HEK293 (cell line): ENCODE data around the gene TNC.

Experiments
- CTCF ChIA-PET: fragments of 350-600 bp; formaldehyde crosslinking; extraction: SDS; loops from one replicate; lab custom pipeline; 2021; ENCODE audit warnings: antibody characterized with exemption; lab: Yijun Ruan, JAX
- POLR2A ChIA-PET: fragments of 300-600 bp; formaldehyde crosslinking; extraction: SDS; loops from one replicate; lab custom pipeline; 2020; ENCODE audit warnings: antibody characterized with exemption, inconsistent platforms; lab: Yijun Ruan, JAX
- H3K27ac ChIP-seq: fragments of 200-500 bp; sonication (Bioruptor generic); 2 replicates; pipeline ENCODE4 v1.5.1; 2014; ENCODE audit warnings: low read depth, low read length, control low read depth, inconsistent platforms; ENCODE audit errors: extremely low read depth
- H3K36me3 ChIP-seq, 2 experiments: fragments of 200-500 bp in 1 of 2; sonication (Bioruptor generic) in 1 of 2; 1 replicate in 1 of 2; 2 replicates in 1 of 2; pipeline ENCODE4 v1.5.1; 2014 to 2017; ENCODE audit warnings: inconsistent platforms in 2 of 2, low read length in 2 of 2; ENCODE audit not compliant: control insufficient read depth in 2 of 2, insufficient read depth in 1 of 2
- H3K4me1 ChIP-seq: fragments of 200-500 bp; sonication (Bioruptor generic); 2 replicates; pipeline ENCODE4 v1.5.1; 2014; ENCODE audit warnings: mild to moderate bottlenecking, low read length, inconsistent platforms; ENCODE audit not compliant: control insufficient read depth, insufficient read depth
- H3K4me3 ChIP-seq: 2 replicates; pipeline ENCODE4 v1.5.1; 2011; ENCODE audit warnings: low read depth, mild to moderate bottlenecking, control low read depth, low read length, moderate library complexity
- H3K9me3 ChIP-seq: fragments of 200-500 bp; sonication (Bioruptor generic); 2 replicates; pipeline ENCODE4 v1.5.1; 2014; ENCODE audit warnings: low read depth, low read length, inconsistent platforms; ENCODE audit not compliant: control insufficient read depth, insufficient read depth
- ZNF10 ChIP-seq: fragments of 450-650 bp; formaldehyde crosslinking; IDR thresholded peaks from 2 replicates; pipeline ENCODE4 v1.5.1; 2017; ENCODE audit warnings: missing biosample characterization, missing genetic modification characterization
- ZNF24 ChIP-seq: fragments of 450-650 bp; formaldehyde crosslinking; IDR thresholded peaks from 2 replicates; pipeline ENCODE4 v1.5.1; 2016; ENCODE audit warnings: missing biosample characterization, missing genetic modification characterization
- ZNF416 ChIP-seq: fragments of 450-650 bp; formaldehyde crosslinking; IDR thresholded peaks from 2 replicates; pipeline ENCODE4 v1.5.1; 2016; ENCODE audit warnings: missing biosample characterization, missing genetic modification characterization
- ZNF473 ChIP-seq: fragments of 450-650 bp; formaldehyde crosslinking; IDR thresholded peaks from 2 replicates; pipeline ENCODE4 v1.5.1; 2017; ENCODE audit warnings: missing biosample characterization, missing genetic modification characterization
- ZNF596 ChIP-seq: fragments of 450-650 bp; IDR thresholded peaks from 2 replicates; pipeline ENCODE4 v1.5.0; 2018; ENCODE audit warnings: missing biosample characterization, mild to moderate bottlenecking, missing genetic modification characterization, moderate library complexity
- ZNF600 ChIP-seq: fragments of 450-650 bp; formaldehyde crosslinking; IDR thresholded peaks from 2 replicates; pipeline ENCODE4 v1.5.1; 2016; ENCODE audit warnings: missing biosample characterization, missing genetic modification characterization
- ZNF629 ChIP-seq: fragments of 450-650 bp; formaldehyde crosslinking; IDR thresholded peaks from 2 replicates; pipeline ENCODE4 v1.5.1; 2017; ENCODE audit warnings: missing biosample characterization, missing genetic modification characterization
- ZNF654 ChIP-seq: fragments of 450-650 bp; formaldehyde crosslinking; IDR thresholded peaks from 2 replicates; pipeline ENCODE4 v1.5.1; 2016; ENCODE audit warnings: low read depth, missing biosample characterization, missing genetic modification characterization
- ZNF660 ChIP-seq: fragments of 450-650 bp; IDR thresholded peaks from 2 replicates; pipeline ENCODE4 v1.5.1; 2018; ENCODE audit warnings: missing biosample characterization, mild to moderate bottlenecking, missing genetic modification characterization
- ZNF791 ChIP-seq: fragments of 450-650 bp; formaldehyde crosslinking; IDR thresholded peaks from 2 replicates; pipeline ENCODE4 v1.5.1; 2016; ENCODE audit warnings: missing biosample characterization, missing genetic modification characterization
- TF ChIP-seq, protein P1 (sequence below): fragments of 450-650 bp; formaldehyde crosslinking; IDR thresholded peaks from 2 replicates; pipeline ENCODE4 v1.5.1; 2016; ENCODE audit warnings: missing biosample characterization, missing genetic modification characterization
- TF ChIP-seq, protein P2 (sequence below): fragments of 450-650 bp; formaldehyde crosslinking; IDR thresholded peaks from 2 replicates; pipeline ENCODE4 v1.5.1; 2016; ENCODE audit warnings: missing biosample characterization, missing genetic modification characterization, borderline replicate concordance
- TF ChIP-seq, protein P3 (sequence below): fragments of 450-650 bp; formaldehyde crosslinking; IDR thresholded peaks from 2 replicates; pipeline ENCODE4 v1.5.1; 2016; ENCODE audit warnings: missing biosample characterization, missing genetic modification characterization

The TNC gene

DNA sequence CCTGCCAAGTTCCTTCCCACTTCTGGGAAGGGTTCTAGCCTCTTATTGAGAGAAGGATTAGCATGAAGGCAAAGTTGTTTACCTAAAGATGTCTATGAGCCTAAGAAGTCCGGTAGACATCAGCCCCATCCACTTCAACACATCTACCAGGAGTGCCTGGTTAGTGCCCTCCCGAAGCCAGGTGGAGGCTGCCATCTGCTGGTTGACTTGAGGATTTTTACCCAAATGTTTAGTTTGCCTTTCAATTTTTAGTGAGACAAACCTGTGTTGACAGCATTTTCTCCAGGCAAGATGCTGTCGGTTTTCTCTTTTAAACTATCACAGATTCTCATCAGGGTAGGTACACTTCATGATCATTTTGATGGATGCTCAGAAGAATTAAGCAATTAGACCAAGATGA is 104.0 kb downstream of the TNC start:
- Histone ChIP-seq H3K36me3 (no peaks in the 10 kb centered on the region), H3K4me1 (peaks cover 3% of the 10 kb centered on the region; the same call in 1 of the 2 replicates), H3K27ac (no peak overlapping the region), H3K9me3 (no peaks in the 10 kb centered on the region), H3K4me3 (no peak overlapping the region)
- ChIA-PET POLR2A (interaction anchor here (0.7 kb wide), 1 partner anchor 79 kb away, joined by 3 read pairs; no protein-coding TSS in a partner anchor), CTCF (interaction anchor here (0.7 to 5.8 kb wide), 51 partner anchors 8 to 611 kb away, joined by 3 to 138 read pairs (median 5); partner anchors contain the start of genes TEX48 and TNC)
- TF ChIP-seq, protein P1, sequence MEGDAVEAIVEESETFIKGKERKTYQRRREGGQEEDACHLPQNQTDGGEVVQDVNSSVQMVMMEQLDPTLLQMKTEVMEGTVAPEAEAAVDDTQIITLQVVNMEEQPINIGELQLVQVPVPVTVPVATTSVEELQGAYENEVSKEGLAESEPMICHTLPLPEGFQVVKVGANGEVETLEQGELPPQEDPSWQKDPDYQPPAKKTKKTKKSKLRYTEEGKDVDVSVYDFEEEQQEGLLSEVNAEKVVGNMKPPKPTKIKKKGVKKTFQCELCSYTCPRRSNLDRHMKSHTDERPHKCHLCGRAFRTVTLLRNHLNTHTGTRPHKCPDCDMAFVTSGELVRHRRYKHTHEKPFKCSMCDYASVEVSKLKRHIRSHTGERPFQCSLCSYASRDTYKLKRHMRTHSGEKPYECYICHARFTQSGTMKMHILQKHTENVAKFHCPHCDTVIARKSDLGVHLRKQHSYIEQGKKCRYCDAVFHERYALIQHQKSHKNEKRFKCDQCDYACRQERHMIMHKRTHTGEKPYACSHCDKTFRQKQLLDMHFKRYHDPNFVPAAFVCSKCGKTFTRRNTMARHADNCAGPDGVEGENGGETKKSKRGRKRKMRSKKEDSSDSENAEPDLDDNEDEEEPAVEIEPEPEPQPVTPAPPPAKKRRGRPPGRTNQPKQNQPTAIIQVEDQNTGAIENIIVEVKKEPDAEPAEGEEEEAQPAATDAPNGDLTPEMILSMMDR (tag by site-specific recombination) = peak; percentile 61
- peak; percentile 80 for TF ChIP-seq ZNF654 (tag by site-specific recombination)
- no peak for TF ChIP-seq ZNF24 (tag by site-specific recombination)

DNA sequence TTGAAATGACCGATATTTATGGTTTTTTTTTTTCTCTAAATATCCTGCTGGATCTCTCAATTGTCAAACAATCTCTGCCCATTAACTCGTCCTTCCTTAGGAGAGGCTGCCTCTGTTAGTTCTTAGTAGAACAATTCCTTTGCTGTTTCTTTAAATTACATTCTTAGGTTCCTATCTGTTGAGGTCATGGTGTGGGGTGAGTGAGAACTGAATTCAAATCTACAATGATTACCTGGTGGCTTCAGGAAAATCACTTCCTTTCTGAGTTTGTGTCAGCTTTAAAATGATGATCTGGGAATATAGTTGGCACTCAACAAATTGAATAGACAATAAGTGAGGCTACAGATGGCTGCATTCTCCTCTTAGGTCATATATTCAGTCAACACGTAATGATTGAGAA is 105.5 kb downstream of the TNC start:
- no peak overlapping the region for H3K27ac ChIP-seq
- ChIA-PET CTCF (interaction anchor here (0.6 to 5.8 kb wide), 11 partner anchors 13 to 607 kb away, joined by 3 to 138 read pairs (median 7); partner anchors contain the start of gene TEX48), POLR2A (no interaction called here)
- peaks cover 3% of the 10 kb centered on the region for H3K4me1 ChIP-seq
- no peaks in the 10 kb centered on the region for H3K9me3 ChIP-seq
- no peaks in the 10 kb centered on the region for H3K36me3 ChIP-seq
- H3K4me3 ChIP-seq = no peak overlapping the region
- TF ChIP-seq ZNF596 (tag by site-specific recombination) = no peak
- no peak for TF ChIP-seq ZNF791 (tag by site-specific recombination)

DNA sequence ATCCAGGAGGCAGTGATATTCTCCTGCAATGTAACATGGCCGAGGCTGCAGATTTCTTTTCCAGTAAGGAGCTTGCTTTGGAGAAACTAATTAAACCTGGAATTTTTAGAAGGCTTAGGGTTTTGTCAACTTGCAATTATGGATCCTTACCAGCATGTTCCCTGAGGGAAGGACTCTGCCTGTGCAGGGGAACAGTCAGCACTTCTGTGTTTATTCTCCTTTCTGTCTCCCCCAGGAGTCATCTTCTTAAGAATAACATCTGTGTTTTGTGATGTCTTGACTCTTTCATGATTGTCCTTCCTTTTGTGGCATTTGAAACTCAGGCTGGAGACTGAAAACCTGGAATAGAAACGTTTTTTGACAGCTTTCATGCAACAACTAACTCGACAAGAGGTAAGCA is 107.1 kb downstream of the TNC start:
- CTCF ChIA-PET = interaction anchor here (0.7 to 5.8 kb wide), 7 partner anchors 83 to 605 kb away, joined by 3 to 138 read pairs (median 16); partner anchors contain the start of gene TEX48
- POLR2A ChIA-PET = no interaction called here
- peaks cover 3% of the 10 kb centered on the region for H3K4me1 ChIP-seq
- TF ChIP-seq, protein P2, sequence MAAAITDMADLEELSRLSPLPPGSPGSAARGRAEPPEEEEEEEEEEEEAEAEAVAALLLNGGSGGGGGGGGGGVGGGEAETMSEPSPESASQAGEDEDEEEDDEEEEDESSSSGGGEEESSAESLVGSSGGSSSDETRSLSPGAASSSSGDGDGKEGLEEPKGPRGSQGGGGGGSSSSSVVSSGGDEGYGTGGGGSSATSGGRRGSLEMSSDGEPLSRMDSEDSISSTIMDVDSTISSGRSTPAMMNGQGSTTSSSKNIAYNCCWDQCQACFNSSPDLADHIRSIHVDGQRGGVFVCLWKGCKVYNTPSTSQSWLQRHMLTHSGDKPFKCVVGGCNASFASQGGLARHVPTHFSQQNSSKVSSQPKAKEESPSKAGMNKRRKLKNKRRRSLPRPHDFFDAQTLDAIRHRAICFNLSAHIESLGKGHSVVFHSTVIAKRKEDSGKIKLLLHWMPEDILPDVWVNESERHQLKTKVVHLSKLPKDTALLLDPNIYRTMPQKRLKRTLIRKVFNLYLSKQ (tag by site-specific recombination) = no peak
- TF ChIP-seq ZNF473 = no peak
- TF ChIP-seq ZNF416 (tag by site-specific recombination) = no peak
- TF ChIP-seq, protein P3, sequence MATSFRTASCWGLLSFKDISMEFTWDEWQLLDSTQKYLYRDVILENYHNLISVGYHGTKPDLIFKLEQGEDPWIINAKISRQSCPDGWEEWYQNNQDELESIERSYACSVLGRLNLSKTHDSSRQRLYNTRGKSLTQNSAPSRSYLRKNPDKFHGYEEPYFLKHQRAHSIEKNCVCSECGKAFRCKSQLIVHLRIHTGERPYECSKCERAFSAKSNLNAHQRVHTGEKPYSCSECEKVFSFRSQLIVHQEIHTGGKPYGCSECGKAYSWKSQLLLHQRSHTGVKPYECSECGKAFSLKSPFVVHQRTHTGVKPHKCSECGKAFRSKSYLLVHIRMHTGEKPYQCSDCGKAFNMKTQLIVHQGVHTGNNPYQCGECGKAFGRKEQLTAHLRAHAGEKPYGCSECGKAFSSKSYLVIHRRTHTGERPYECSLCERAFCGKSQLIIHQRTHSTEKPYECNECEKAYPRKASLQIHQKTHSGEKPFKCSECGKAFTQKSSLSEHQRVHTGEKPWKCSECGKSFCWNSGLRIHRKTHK (tag by site-specific recombination) = no peak
- H3K4me3 ChIP-seq = no peak overlapping the region
- H3K27ac ChIP-seq = no peak overlapping the region
- H3K36me3 ChIP-seq = no peaks in the 10 kb centered on the region
- H3K9me3 ChIP-seq = no peaks in the 10 kb centered on the region

DNA sequence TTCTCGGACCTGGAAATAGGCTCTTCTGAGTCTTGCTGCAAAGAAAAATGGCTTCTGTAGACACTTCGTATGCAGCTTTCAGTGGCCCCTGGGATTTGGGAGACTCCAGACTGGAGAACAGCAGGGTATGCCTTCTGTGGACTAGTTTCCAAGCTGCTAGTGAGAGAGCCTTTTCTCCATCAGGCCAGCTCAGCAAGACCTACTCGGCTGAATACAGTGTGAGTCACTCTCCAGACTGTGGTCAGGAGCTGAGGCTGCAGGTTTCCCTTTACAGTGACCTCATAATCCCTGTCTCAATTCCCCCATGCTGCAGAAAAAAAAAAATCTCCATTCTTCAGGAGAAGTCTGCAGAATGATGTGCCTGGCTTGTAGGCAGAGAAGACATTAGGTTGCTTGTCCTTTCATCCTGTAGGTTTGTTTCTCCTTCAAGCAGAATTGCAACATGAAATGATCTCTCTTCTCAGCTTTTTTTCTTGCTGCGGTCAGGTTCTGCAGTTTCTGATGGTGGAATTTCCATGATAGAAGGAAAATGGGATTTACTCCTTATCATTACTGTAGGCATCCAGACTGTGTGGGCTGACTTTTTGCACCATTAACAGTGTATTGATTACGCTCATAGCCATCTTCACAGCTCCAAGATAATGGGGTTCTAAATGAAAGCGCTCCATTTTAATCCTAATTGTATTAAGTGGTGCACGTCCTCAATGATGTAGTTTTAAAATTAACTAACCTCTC is 109.3 kb downstream of the TNC start:
- peaks cover 3% of the 10 kb centered on the region for H3K4me1 ChIP-seq

More for the DNA sequence above, 109.3 kb downstream of the TNC start:
- no peak overlapping the region for H3K27ac ChIP-seq
- TF ChIP-seq ZNF10 (tag by site-specific recombination) (no peak), ZNF629 (peak; percentile 57; the same call in 1 of the 2 replicates), ZNF660 (0 out of 2 replicates have a peak, but pooled peaks have one; percentile 15), ZNF600 (peak; percentile 36; the same call in 1 of the 2 replicates)
- no peaks in the 10 kb centered on the region for H3K9me3 ChIP-seq
- CTCF ChIA-PET = interaction anchor here (0.6 to 5.5 kb wide), 6 partner anchors 89 to 521 kb away, joined by 3 to 50 read pairs (median 4); partner anchors contain the start of gene TEX48
- H3K4me3 ChIP-seq = no peak overlapping the region
- no peaks in the 10 kb centered on the region for H3K36me3 ChIP-seq
- POLR2A ChIA-PET = interaction anchor here (0.5 kb wide), 2 partner anchors 281 to 424 kb away, joined by 3 read pairs; no protein-coding TSS in a partner anchor
